Measurements from ENCODE around the gene PTPN1. TPM values are rescaled to one million over a fixed set of nuclear protein-coding genes. Genes with fewer than 3 reads are reported as not detected.
"Not testable (repeated sequence)": the region's sequence is repeated elsewhere in the genome, so short reads cannot be mapped to it uniquely, and the experiment has no call there.

PTPN1 gene
- total RNA-seq, 1 experiment from 2014 or later, result 36.6 TPM

DNA sequence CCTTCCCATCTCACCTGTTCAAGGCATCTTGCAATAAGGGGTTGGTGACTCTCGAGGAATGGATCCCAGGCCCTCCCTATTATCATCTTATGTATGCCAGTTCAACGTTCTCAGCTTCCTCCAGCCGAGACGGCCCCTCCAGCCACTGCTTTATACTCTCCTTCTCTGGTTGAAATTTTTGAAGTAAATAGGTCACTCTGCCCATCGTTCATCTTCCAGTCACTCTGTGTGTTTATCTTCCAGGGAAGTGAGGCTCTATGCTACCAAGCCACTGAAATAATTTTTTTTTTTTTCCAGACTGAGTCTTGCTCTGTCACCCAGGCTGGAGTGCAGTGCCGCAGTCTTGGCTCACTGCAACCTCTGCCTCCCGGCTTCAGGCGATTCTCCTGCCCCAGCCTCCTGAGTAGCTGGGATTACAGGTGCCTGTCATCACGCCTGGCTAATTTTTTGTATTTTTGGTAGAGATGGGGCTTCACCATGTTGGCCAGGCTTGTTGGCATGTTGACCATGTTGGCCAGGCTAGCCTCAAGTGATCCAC is 17.0 kb downstream of the PTPN1 start:
- DNase-seq (ENCODE audit: low spot score), result no peak

DNA sequence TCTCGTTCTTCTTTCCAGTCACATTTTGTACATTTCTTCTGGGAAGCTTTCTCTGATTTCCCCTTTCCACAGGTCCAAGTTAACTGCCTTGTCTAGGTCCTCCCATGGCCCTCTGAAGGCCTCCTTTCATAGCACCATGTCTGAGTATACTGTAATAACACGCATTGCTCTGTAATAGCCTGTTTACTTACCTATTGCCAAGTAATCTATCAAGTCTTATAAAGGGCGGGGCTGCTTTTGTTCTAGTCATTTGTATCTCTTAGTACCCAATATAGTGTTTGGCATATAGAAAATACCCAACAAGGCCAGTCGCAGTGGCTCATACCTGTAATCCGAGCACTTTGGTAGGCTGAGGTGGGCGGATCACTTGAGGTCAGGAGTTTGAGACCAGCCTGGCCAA is 17.9 kb downstream of the PTPN1 start:
- DNase-seq (ENCODE audit: low spot score), result no peak

DNA sequence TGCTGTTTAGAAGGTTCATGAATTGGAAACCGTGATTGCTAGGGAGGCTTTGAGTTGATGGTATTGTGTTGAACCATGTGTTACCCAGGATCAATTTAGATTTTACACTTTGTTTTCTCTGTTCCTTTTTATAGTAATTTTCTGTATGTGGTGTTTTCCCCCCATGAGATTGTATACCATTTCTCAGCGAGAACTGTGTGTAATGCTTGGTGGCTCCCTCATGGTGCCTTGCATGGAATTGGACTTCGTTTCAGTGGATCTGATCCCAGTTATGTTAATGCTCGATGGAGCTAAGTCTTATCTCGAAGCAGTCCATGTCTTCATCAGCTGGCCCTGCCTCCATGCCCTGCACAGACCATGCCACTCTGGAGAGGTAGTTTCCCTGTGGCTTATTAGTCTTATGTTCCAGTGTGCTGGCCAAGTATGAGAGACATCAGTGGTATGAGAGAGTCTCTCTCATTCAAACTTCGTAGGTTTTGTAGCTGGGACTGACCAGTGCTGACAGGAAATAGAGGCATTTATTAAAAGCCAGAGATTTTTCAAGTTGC is 18.7 kb downstream of the PTPN1 start:
- DNase-seq (ENCODE audit: low spot score), result no peak

DNA sequence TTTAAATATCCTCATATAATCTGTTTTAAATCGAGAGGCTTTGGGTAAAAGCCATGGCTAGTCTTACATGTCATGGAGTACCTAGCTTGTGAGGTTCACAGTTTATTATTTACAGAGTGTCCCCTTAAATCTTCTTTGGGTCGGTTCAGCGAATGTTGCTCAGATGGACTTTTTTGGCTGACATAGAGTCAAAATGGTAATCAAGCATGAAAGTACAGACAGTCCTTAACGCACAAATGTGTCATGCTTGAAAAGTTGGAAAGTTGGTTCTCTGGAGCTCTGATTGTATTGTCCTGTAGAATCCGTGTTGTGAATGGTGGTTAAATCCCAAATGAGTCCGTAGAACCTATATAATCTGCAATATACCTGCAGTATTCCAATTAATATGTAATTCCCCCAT is 22.0 kb downstream of the PTPN1 start:
- no peak for DNase-seq (ENCODE audit: low spot score)

DNA sequence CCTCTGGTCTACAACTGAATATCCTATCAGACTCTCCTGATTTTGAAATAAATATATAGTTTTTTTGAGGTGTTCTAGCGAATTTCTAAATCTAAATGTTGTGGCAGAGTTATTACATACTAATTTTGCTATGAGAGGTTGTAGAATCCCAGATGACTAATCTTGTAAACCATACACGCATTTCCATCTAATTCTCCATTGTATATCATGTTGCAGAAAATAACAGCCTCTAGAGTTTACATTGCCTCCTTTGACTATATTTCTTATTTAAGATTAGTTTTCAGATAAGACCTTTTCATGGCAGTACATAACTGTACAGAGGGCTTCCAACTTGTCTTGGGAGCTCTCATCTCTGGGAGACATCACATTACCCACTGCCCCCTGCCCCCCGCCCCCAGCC is 22.9 kb downstream of the PTPN1 start:
- no peak for DNase-seq (ENCODE audit: low spot score)

DNA sequence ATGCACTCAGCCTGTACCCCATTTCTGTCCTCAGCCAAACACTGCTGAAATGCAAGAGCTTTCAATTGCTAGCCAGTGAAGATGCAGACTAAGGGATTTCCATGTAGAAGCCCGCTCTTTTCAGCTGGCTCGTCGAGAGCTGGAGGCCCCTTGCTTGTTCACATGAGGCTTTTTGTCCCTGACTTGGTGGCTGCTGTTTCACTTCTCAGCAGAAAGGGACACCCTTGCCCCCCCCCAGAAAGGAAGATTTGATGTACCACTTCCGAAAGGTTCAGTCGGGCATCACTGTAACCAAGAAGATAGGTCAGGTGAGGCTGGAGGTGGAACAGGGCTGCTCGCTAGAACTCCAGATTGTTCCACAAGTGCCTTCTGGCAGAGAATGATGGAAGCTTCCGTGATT is 23.3 kb downstream of the PTPN1 start:
- no peak for DNase-seq (ENCODE audit: low spot score)

DNA sequence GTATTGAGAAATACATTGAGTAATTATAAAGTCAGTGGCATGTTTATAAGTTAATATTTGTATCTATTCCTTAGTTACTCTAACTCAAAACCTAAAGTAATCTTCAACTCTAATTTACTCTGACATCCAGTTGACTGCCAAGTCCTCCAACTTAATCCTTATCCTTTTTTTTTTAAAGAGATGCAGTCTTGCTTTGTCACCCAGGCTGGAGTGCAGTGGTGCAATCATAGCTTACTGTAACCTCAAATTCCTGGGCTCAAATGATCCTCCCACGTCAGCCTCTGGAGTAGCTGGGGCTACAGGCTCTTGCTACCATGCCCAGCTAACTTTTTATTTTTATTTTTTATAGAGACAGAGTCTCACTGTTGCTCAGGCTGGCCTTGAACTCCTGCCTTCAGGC is 24.4 kb downstream of the PTPN1 start:
- no peak for DNase-seq (ENCODE audit: low spot score)

DNA sequence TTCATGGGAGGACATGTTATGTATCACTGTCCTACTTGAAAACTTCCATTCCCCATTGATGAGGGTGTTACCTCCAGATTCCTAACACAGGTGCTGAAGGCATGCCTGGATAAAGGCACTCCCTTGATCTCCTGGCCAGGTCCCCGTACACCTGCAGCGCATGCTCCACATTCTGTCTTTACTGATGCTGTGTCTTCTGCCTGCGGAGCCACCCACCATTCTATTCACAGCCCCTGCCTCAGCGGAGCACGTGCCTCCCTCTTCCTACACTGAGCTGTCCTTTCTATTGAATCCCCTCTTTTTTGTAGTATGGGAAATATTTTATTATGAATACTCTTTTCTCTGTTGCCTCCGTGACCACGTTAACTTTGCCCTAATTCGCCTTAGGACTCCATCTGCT is 25.0 kb downstream of the PTPN1 start:
- no peak for DNase-seq (ENCODE audit: low spot score)

DNA sequence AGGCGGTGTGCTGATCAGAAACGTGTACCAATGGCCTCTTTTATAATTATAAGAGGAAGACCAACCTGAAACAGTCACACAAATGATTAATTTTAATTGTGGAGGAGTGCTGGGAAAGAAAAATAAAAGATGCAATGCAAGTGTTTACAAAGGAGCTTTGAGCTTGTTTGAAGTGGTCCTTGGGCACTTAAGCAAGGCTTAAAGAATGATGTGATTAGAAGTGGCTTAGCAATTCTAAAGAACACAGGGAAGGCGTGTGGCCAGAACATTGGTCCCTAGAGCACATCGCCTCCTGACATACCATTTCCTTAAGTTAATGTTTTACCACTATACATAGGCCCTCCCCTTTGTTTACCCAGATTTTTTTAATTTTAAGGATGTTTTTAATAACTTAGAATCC is 26.1 kb downstream of the PTPN1 start:
- DNase-seq (ENCODE audit: low spot score), result no peak

DNA sequence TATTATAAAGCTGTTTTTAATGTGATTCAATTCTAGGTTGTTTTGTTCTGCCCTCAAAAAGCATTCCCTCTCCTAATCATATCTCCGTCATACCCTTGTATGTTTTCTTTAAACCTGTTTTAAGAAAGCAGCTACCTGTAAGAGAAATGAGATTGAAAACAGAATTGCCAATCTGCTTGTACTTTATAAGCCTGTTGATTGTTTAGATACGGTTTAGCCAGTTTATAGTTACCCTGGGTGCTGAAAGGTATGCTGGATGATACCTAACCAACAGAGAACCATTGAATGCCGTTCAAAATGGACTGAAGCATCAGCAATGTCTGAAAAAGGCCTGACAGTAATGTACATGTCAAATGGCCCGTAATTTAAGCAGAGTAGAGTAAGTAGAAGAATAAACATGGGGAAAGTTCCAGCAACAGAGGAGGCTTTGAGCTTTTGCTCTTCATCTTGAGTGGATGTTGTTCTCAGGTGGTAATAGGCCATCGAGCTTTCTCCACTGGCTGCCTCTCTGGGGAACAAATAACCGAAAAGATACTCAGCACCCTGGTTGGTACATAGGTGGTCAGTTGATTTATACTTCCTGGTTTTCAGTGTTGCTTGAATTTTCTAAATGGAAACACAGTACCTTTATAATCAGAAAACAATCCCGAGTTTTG is 27.5 kb downstream of the PTPN1 start:
- DNase-seq (ENCODE audit: low spot score), result no peak

DNA sequence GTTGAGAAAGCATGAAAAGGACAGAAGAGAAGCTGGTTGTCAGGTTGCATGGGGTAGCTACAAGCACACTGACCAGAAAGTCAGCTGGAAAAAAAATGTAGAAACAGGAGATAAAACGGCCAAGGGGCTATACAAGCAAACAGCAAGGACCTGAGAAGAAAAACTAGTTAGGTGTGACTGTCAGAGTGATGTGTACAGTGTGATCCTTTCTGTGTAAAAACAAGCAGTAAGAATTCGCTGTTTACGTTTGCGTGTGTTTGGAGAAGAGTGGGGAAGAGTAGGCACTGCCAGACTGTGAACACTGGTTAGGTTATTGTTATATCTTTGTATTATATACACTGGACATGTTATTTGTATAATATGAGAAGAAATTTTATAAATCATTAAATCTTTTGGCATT is 28.1 kb downstream of the PTPN1 start:
- DNase-seq (ENCODE audit: low spot score), result no peak

DNA sequence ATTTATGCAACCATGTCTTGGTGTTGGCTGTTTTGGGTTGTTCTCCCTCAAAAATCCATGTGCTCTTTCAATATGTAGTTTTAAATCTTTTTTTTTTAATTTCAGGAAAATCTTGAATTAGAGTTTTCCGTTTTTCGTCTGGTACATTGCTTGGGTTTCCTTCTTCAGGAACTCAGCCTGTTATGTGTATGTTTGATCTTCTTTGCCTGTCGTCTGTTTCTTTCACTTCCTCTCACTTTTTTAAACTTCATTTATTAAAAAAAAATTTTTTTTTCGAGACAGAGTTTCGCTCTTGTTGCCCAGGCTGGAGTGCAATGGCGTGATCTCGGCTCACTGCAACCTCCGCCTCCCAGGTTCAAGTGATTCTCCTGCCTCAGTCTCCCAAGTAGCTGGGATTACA is 29.6 kb downstream of the PTPN1 start:
- not testable (repeated sequence) for DNase-seq (ENCODE audit: low spot score)

DNA sequence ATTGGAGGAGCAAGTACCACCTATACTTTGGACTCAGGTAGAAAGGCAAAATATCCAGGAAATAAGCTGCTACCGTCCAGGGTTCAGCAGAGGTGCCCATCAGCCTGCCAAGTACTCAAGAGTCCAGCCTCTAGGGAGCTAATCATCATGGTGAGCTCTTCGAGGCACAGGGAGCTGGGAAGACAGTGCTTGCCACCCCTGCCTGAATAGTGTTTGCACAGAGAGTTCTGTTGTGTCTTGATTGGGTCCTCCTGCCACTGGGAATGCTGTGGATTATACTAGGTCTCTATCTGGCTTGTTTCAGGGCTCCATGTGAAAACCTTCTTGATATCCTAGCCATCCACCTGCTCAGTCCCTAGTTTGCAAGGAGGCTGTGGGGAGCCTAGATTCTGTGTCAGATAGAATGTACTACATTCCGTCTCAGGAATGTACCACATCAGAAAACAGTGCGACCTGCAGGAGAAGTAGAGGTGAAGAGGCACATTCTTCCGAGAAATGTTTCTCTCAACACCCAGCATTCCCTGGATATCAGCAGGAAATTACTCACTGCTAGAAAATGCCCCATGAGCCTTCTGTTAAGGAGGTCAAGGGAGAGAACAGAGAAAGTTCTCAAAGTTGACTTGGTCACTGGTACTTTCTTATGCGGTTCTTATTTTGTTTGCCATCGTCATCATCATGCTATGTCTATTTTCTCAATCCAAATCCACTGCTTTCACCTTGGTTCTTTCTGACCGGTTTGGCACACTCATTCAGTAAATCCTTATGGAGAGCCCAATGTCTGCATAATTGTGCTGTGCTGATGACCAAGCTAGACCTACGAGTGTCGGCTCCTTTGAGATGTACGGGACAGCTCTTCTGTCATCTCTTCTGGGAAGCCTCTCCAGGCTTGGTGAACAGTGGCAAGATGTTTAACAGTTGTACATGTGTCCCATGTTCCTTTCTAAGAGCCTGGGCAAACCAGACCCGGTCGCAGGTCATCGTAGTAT is 30.7 kb downstream of the PTPN1 start:
- DNase-seq (ENCODE audit: low spot score), result peak; percentile 96

DNA sequence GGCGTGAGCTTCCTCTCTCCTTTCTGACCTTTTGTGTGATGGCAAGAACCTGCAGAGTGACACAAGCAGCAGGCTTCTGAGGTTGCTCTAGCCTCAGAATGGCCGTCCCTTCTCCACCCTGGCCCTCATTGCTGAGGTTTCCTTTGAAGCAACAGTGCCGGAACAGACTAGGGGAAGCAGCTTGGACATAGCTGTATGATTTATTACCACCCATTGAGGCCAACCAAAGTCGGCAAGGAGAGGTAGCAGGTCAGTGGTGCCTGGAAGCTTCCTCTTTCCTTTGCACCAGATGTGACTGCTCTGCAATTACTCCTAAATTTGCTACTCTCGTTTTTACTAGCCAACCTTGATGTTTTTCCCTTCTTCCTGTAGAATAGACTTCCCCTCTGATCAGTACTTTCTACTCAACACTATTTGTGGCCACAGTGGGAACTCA is 31.4 kb downstream of the PTPN1 start:
- peak; percentile 68 for DNase-seq (ENCODE audit: low spot score)

DNA sequence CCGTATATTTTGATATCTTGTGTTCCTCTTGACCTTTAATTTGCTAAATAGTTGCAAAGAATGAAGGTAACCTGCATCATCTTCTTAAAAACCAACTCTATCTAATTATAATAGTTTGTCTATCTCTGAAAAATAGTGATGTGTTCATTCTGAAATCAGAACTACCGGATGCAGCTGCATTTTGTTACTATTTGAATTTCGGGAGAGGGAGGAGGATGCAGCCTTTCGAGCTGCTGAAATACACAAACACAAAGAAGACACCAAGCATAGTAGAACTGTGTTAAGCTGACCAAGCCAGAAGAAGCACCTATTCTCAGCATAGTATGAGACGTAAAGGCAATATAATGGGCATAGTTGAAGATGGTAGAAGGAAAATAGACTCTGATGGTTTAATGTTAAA is 33.1 kb downstream of the PTPN1 start:
- DNase-seq (ENCODE audit: low spot score), result no peak

DNA sequence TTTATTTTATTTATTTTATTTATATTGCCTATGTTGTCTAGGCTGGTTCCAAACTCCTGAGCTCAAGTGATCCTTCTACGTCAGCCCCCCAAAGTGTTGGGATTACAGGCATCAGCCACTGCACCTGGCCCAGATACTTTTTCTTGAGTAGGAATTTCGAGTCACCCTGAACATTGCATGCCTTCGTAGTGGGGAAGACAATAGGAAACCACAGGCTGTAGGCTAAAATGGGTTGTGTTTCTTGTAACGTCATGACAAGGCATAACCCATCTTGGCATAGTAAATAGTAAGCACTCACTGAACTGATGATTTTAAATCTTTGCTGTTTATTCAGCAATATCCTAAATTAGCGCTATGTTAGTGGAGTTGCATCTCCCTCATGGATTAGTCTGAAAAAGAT is 34.9 kb downstream of the PTPN1 start:
- DNase-seq (ENCODE audit: low spot score), result no peak

DNA sequence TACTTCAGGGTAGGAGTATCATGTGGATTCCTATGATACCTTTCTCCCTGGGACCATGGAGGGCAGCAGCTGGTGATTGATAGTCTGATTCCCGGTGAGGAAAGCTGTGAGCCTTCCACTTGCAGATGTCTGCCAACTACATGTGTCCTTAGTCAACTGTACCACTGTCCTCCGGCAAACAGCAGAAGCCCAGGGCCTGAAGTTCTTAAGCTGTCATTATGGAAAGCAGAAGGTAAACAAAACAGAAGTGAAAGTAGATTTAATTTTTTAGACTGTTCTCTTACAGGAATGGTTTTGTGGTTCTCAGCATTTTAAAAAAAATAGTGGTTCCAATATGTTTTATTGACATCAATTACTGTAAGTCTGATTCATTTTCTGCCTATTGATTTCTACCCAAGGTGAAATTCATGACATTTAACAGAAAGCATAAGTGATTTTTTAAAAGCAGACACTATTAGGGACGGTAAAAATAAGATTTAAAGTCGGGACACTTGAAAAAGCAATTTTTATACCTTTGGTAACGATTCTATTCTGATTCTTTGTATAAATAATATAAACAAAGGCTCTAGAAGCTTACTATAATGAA is 36.6 kb downstream of the PTPN1 start:
- DNase-seq (ENCODE audit: low spot score), result no peak

DNA sequence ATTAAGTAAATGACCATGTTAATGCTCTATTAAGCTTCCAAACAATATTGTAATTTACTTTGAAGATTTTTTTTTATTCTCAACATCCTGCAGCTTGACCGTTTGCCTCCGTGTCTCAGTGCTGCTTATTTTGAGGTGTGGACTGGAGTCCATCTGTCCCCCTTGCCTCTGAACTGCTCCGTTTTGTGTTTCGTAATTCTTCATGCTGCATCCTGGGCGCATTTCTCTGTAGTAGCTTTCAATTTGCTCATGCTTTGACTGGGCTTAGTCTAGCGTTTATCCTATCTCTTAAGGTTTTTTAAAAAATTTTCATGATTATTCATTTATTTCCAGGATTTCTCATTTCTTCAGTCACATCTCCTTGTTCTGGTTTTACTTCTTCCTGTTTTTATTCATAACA is 37.8 kb downstream of the PTPN1 start:
- DNase-seq (ENCODE audit: low spot score), result no peak

DNA sequence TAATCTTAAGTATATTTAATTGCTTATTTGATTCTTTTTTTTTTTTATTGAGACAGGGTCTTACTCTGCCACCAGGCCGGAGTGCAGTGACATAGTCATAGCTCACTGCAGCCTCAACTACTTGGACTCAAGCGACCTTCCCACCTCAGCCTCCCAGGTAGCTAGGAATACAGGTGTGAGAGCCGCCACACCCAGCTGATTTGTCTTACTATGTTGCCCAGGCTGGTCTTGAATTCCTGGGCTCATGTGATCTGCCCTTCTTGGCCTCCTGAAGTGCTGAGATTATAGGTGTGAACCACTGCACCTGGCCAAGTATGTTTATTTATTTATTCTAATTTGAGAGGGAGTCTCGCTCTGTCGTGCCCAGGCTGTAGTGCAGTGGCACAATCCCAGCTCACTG is 38.2 kb downstream of the PTPN1 start:
- no peak for DNase-seq (ENCODE audit: low spot score)

DNA sequence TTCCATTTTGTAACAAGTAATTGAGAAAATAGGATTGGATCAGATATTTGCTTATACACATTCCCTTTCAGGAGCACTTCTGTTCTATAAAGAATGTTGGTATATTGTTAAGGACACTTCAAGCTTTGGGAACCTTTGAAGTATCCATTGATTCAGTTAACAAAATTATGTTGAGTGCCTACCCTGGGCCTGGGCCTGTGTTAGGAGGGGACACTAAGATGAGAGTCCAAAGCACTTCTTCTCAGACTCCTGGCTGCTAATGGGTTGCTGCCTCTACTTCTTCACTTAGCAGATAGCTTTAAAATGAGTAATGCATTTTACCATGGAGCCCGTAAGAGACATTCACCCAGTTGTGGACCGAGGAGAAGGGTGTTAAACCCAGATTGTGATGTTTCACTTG is 40.3 kb downstream of the PTPN1 start:
- DNase-seq (ENCODE audit: low spot score), result no peak

DNA sequence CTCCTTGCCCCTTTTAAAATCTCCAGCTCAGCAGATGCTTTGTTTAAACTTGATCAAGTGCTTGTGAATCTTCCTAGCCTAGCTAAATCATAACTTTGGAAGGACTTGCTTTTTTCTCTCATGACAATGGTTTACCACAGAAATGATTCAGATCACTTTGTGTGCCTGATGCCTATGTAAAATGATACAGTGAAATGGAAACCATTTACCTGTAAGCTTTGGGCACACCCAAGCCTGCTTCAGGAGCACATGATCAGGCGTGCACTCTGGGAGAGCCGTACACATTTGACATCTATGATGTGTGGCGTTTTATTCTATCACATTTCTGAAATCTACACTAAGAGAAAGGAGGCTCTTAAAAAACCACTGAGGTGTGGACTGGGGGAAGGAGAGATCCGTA is 41.1 kb downstream of the PTPN1 start:
- no peak for DNase-seq (ENCODE audit: low spot score)

DNA sequence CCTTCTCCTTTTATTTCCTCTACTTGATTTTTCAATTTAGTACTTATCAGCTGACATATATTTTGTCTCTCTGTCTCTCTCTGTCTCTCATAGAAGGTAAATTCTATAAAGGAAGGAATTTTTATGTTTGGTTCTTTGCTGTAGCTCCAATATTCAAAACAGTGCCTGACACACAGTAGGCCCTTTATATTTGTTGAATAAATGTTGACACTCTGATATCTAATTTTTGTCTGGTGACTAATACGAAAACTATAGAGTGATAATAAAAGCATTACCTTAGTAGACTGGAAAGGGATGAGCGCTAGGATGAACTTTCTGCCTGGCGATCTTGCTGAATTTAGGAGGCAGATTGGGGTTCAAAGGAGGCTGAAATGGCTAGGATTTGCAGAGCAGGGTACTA is 42.8 kb downstream of the PTPN1 start:
- DNase-seq (ENCODE audit: low spot score), result no peak

Data from HT-29 (cell line).